Glomerular visceral epithelial cell (primary cell): Measurements from ENCODE around the gene CYP24A1.

ENCODE experiments used
- DNase-seq: peaks from one replicate; pipeline ENCODE4 v3.0.0-alpha.2; 2016; ENCODE audit errors: extremely low spot score

The CYP24A1 gene

DNA sequence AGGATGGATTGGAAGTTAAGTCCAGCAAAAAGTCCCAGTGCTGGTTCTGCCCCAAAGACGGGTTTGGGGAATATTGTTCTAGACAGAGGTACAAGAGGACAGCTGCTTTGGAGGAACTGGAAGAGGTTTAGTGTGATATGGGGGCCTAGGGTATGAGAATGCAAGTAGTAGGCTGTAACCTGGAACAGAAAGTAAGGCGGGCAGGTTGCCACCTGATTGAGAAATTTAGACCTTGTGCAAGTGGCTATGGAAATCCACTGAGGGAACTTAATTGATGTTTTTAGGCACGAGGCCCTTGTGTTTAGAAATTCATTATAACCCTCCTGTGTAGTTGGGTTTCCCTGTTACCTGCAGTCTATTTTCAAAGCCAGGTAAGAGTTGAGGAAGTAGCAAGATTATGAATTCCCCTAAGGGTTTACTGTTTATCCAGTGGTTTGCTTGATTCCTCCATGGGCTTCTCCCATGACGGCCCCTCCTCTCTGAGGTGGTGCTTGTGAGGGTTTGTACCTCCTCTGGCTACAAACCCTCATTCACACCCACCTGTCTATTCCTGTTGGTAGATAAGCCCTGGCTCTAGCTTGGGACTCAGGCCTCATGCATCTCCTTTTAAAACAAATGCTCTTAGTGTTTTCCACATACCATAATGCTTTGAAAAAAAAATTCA is 61.4 kb downstream of the CYP24A1 start:
- DNase-seq = no peak

DNA sequence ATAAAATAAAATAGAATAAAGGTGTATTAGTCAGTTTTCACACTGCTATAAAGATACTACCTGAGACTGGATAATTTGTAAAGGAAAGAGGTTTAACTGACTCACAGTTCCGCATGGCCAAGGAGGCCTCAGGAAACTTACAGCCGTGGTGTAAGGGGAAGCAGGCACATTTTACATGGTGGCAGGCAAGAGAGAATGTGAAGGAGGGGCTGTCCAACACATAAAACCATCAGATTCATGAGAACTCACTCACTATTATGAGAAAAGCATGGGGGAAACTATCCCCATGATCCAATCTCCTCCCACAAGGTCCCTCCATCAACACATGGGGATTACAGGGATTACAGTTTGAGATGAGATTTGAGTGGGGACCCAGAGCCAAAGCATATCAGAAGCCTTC is 62.3 kb downstream of the CYP24A1 start:
- DNase-seq = no peak

GRCh38 chr20:54110457-54110856 is 63.3 kb downstream of the CYP24A1 start:
- DNase-seq = no peak

- no peak for DNase-seq
Measured at GRCh38 chr20:54110041-54110440, 63.7 kb downstream of the CYP24A1 start.

- DNase-seq = no peak
Measured at GRCh38 chr20:54108817-54109216, 65.0 kb downstream of the CYP24A1 start.

DNA sequence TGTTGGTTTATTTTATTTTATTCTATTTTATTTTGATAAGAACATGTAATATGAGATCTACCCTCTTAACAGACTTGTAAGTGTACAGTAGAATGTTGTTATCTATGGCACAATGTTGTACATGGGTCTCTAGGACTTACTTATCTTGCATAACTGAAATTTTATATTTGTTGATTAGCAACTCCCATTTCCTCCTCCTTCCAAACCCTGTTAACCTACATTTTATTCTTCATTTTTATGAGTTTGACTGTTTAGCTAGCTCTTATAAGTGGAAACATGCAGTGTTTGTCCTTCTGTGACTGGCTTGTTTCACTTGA is 65.5 kb downstream of the CYP24A1 start:
- no peak for DNase-seq

GRCh38 chr20:54107600-54108325 is 66.0 kb downstream of the CYP24A1 start:
- no peak for DNase-seq

DNA sequence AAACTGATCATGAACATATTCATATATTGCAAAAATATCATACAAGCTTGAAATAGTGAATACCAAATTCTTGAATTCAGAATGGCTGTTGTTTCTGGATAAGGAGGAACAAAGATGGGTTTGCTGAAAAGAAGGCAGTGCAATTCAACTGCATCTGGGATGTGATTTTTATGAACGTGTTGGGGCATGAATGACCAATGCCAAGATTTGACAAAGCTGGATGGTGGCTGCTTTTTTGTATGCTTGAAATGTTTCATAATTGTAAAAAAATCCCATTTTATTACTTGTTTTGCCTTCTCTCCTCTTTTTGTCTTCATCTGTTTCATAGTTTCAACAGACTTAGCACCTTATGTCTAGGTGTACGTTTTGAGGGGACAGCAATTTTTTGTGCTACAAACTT is 66.6 kb downstream of the CYP24A1 start:
- DNase-seq = no peak

DNA sequence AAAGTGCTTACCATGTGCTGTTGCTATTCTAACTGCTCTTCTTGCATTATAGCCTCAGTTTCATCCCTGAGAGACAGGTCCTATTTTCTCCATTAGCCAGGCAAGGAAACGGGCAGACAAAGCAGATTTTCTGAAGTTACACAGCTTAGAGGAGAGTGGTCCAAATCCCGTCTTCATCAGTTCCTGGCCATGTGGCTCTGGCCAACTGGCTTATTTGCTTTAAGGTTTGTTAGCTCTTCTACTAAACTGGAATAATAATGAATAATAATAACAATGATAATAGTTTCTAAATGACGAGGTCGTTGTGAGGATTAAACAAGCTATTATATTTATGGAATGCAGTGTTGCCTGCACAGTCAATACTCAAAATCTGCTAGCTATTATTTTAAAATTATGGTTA is 67.6 kb downstream of the CYP24A1 start:
- DNase-seq = no peak

- DNase-seq = no peak
Measured at GRCh38 chr20:54105653-54106052, 68.1 kb downstream of the CYP24A1 start.

DNA sequence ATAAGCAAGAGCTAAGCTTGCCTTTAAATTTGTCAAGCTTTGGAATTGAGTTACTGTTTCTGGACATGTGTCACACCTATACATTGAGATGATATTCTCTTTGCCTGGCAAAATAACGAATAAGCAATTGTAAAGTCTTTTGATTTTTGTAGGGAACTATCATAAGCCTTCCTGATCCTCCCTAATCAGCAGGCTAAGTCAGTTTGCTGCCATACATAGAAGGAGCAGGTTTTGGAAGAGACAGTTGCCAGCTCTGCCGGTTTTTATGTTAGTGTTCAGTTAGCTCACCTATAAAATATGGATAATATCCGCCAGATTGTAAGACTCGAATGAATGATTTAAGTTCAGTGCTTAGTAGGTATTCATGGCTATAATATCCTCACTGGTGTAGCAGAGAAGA is 69.0 kb downstream of the CYP24A1 start:
- no peak for DNase-seq

DNA sequence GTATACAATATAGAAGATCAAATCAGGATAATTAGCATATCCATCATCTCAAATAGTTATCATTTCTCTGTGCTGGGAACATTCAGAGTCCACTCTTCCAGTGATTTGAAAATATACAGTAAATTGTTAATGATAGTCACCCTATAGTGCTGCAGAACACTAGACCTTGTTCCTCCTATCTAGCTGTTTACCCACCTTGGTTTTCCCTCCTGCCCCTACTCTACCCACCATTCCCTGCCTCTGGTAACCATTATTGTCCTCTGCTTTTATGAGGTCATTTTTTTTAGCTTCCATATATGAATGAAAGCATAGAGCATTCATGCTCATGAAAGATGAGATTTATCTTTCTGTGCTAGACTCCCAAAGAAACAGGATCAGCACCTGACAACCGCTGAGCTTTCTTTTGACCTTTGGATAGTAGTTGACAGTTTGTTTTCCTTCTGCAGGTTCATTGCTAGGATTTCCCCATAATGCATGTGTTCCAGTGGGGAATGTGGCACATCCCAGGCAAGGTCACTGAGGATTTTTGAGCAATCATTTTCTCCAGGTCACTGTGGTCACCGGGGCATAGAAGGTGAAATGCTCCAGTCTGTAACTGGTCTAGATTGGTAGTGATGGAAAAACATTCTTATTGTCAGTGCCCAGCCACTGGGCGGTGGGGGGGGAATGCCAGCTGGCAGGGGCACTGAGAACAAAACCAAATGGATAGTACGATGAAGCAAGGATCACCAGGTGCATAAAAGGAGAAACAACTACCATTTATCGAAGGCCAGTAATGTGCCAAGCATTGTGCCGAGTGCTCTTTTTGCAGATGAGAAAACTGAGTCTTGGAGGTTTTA is 69.8 kb downstream of the CYP24A1 start:
- DNase-seq = no peak
